GM12891 (cell line): ENCODE measurements around the gene PTPRG.

Experiments used
- POLR2A ChIP-seq: IDR thresholded peaks from 2 replicates; pipeline ENCODE4 v1.6.1; 2011; ENCODE audit warnings: low read depth, low read length, control low read depth
- POLR2AphosphoS5 ChIP-seq: IDR thresholded peaks from 2 replicates; pipeline ENCODE4 v1.6.1; 2011; ENCODE audit warnings: low read depth, low read length, control low read depth
- POU2F2 ChIP-seq: IDR thresholded peaks from 2 replicates; pipeline ENCODE4 v1.6.1; 2011; ENCODE audit warnings: low read depth, mild to moderate bottlenecking, control low read depth, low read length, moderate library complexity
- TAF1 ChIP-seq: IDR thresholded peaks from 2 replicates; pipeline ENCODE4 v1.6.1; 2011; ENCODE audit warnings: low read depth, low read length, control low read depth

GRCh38 chr3:61875046-61875844, 313.9 kb downstream of the PTPRG start:
- no peak for TF ChIP-seq TAF1
- no peak for TF ChIP-seq POLR2A
- TF ChIP-seq POU2F2, result no peak
- TF ChIP-seq POLR2AphosphoS5, result no peak
